Posterior cingulate gyrus (tissue), 11 donors: ENCODE data around the gene BRD7.
A peak's percentile ranks its signal among the peaks of the same experiment; 100 is the strongest.
"Not testable (repeated sequence)": the region's sequence is repeated elsewhere in the genome, so short reads cannot be mapped to it uniquely, and the experiment has no call there.

Source experiments
- DNase-seq, 10 donors: peaks; one replicate each; pipeline versions ENCODE4 v3.0.0 to v3.0.0-alpha.2; 2020 to 2021; ENCODE audit warnings: mixed read lengths in 3 of 10
- intact Hi-C: fragments of 100-400 bp; cut with DNase I; formaldehyde crosslinking; loops from one replicate; pipeline ENCODE4 v1.15.1; 2023

BRD7 gene

DNA sequence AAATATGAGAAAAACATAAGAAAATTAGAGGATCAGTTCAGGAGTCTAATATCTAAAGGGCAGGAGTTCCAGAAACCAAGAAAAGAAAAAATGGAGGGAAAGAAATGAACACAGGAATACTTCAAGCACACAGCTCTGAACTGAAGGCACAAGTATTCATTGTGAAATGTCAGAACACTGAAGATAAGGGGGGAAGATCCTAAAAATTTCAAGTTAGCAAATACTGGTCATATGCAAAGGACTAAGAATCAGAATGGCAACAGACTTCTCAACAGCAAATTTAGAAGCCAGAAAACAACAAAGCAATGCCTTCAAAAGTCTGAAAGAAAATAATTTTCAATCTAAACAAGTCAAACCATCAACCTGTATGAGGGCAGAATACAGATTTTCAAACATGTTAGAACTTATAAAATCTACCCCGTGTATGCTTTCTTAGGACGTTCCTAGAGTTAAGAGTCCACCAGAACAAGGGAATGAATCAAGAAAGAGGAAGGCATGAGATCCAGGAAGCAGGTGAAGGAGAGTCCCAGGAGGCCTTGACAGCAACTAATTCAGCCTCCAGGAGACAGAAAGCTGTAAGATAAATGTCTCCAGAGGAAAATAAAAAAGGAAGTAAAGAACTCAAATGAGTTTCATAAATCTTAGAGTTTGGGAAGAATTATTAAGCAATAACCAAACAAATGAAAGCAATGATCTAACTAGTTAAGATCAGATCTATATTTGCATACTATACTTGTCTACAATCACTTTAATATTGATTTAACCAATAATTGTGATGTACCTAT is 2.8 kb downstream of the BRD7 start:
- intact Hi-C loops, result loop anchor here (5.0 to 10.0 kb wide), 3 partner anchors 151 to 341 kb away; partner anchors contain the start of genes CNEP1R1 and TENT4B
- DNase-seq, result no peak

DNA sequence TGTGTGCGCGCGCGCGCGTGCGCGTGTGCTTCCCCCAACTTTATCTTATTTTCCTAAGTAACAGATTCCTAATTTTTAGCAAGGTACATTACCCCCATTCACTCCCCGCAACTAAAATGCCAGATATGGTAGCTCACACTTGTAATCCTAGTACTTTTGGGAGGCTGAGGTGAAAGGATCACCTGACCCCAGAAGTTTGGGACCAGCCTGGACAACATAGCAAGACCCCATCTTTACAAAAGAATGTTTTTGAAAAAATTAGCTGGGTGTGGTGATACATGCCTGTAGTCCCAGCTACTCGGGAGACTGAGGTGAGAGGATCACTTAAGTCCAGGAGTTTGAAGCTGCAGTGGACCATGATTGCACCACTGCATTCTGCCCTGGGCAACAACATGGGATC is 5.1 kb downstream of the BRD7 start:
- DNase-seq, result no peak
- intact Hi-C loops, result loop anchor here (10.0 kb wide), 2 partner anchors 149 to 339 kb away; partner anchors contain the start of gene CNEP1R1

DNA sequence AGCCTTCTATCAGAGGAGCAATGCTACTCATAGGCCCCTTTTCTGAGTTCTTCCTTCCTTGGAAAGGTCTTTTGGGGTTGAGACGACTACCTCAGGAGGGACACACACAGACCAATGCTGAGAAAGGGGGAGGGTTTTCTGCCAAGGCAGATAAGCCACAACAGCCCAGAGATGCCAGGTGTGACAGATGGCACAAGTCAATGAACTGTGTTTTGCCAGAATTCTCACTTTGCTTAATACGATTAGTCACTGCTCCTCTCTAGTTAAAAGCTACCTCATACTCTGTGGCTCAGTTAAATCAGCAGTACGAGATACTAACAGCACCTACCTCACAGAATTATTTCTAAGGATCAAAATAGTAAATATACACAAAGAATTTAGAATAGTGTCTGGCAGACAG is 8.0 kb downstream of the BRD7 start:
- DNase-seq, result no peak
- intact Hi-C loops, result loop anchor here (10.0 kb wide), 2 partner anchors 146 to 336 kb away; partner anchors contain the start of gene CNEP1R1

- intact Hi-C loops, result loop anchor here (10.0 kb wide), 2 partner anchors 145 to 335 kb away; partner anchors contain the start of gene CNEP1R1
- DNase-seq, result no peak
Measured at GRCh38 chr16:50360033-50360778, 8.6 kb downstream of the BRD7 start.

DNA sequence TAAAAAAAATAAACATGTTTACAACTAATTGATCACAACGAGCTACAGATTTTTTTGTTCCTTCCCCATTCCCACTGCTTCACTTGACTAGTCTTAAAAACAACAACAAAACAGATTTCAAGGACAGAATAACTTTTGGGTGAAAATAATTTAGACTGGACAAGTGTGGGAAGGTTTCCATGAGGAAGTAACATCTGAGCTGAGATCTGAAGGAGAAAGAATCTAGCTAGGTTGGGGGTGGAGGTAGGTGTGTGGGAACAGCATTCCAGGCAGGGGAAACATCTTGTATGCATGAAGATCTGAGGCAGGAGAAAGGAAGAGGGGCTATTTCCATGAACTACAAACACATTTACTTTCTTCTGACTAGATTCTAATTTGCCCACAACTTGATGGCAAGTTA is 9.2 kb downstream of the BRD7 start:
- intact Hi-C loops, result loop anchor here (10.0 kb wide), 2 partner anchors 145 to 335 kb away; partner anchors contain the start of gene CNEP1R1
- DNase-seq, result no peak

DNA sequence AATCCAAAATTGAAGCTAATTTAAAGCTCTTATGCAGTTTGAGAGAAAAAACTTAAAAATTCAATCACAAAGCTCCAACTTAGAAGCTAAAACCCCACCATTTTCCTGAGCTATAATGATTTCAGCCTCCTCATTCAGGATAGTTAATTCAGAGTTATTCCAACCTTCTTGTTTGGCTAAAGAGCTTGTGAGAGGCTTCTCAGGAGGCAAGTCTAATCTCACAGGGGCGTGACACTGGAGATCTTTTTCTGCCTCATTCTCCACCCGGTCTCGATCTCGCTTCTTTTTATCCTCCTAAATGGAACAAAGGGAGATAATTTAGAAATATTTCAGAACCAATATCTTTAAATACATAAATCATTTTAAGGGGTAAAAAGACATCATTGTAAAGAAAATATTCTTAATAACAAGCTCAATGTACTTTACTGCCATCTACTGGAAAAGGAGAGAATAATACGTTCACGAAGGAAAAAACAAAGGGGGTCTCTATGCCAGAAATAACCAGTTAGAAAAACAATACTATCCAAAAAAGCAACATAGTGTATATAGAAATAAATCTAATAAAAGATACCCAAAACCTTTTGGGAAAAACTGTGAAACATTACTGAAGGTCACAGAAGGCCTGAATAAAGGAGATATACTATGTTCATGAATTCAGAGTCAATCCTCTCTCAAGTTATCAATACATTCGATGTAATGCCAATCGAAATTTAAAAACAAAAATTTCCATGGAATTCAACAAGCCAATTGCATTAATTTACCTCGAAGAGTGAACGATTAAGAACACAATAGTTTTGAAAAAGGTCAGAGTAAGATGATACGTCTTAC is 13.9 kb downstream of the BRD7 start:
- intact Hi-C loops, result loop anchor here (5.0 kb wide), 1 partner anchor 108 kb away; no protein-coding TSS in a partner anchor

DNA sequence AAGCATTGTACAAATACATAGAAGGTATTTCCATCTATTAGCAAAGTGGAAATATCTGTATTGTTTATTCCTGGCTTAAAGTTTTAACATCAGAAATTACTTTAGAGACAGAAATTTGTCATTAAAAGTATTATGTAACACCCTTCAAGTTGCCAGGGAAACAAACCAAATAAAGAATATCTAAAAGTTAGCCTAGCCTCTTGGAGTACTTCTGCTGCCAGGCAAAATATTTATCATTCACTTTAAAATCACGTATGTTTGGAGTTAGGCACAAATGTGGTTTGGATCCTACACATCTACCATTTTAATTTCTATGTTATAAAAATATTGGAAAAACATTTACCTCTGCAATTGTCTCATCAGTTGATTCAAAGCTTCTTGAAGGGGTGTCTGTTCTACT is 14.7 kb downstream of the BRD7 start:
- DNase-seq, result no peak
- intact Hi-C loops, result loop anchor here (5.0 kb wide), 1 partner anchor 107 kb away; no protein-coding TSS in a partner anchor

More for the DNA sequence above, 13.9 kb downstream of the BRD7 start:
- no peak for DNase-seq

GRCh38 chr16:50351952-50352351 is 16.8 kb downstream of the BRD7 start:
- no peak for DNase-seq
- intact Hi-C loops, result loop anchor here (5.0 kb wide), 1 partner anchor 105 kb away; no protein-coding TSS in a partner anchor

GRCh38 chr16:50351116-50351515 is 17.7 kb downstream of the BRD7 start:
- intact Hi-C loops, result loop anchor here (5.0 kb wide), 1 partner anchor 104 kb away; no protein-coding TSS in a partner anchor
- DNase-seq, result no peak

GRCh38 chr16:50345210-50345609 is 23.6 kb downstream of the BRD7 start:
- intact Hi-C loops, DNase-seq: not testable (repeated sequence)

DNA sequence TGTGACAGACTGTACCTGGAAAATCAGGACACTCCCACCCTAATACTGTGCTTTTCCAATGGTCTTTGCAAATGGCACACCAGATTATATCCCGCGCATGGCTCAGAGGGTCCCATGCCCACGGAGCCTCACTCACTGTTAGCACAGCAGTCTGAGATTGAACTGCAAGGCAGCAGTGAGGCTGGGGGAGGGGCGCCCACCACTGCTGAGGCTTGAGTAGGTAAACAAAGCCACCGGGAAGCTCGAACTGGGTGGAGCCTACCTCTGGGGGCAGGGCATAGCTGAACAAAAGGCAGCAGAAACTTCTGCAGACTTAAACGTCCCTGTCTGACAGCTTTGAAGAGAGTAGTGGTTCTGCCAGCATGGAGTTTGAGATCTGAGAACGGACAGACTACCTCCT is 25.2 kb downstream of the BRD7 start:
- intact Hi-C loops, result not testable (repeated sequence)
- DNase-seq, result peak in 1 of 10 donors; percentile 33

DNA sequence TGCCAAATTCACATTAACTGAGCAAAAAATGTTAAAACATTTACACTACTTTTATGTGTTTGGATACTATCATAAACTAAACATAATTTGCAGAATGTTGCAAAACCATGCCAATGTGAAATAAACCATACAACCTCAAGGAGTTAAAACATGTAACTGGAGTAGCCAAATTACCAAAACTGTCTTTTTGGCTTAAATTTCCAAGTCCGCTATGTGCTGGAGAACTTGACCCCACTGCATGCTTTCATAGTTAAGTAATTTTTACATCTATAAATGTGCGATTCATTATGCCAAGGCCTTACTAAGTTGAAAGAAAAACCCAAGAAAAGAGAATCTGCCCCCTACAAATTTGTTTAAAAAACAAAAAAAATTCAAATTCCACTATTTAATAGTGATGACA is 28.2 kb downstream of the BRD7 start:
- no peak for DNase-seq
- intact Hi-C loops, result no loop called here

GRCh38 chr16:50338371-50339231 is 30.2 kb downstream of the BRD7 start:
- intact Hi-C loops, result no loop called here
- DNase-seq, result no peak

- intact Hi-C loops, result no loop called here
- no peak for DNase-seq
Measured at GRCh38 chr16:50336884-50337283, 31.9 kb downstream of the BRD7 start.

DNA sequence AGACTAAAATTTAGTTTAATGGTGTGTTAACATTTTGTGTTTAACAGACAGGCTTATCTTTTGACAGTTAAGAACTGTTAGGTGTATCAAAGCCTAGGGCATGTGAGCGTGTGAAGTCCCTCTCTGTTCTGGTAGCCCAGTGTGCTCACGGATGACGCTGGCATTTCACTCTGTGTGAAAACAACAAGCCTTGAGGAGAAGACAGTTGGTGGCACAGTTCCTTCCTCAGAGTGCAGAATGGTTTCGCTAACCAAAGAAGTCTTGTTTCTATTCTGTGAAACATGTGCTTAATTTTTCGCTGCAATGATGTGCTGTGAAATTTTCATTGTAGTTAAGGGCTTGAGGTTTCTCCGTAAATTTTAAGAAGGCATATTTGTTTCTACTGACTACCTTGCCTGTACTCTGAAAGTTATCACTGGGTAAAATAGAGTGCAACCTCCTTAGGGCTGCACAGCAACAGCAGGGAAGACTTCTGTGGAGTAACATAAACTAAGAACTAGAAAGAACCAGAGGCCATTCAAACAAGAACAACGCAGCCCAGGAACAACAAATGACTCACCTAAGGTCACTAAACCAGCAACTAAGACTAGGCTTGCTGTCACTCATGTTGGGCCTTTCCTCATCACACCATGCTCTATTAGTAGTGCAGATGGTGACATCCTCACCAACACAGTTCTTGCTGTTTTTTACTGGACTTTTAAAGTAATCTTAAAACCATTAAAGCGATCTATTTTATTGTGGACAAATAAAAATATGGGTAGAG is 33.4 kb downstream of the BRD7 start:
- no peak for DNase-seq
- intact Hi-C loops, result no loop called here

- intact Hi-C loops, result no loop called here
- peak in 1 of 10 donors; percentile 57 for DNase-seq
Measured at GRCh38 chr16:50334106-50334975, 34.4 kb downstream of the BRD7 start.

GRCh38 chr16:50332599-50332998 is 36.2 kb downstream of the BRD7 start:
- DNase-seq, result no peak

GRCh38 chr16:50331570-50331969 is 37.2 kb downstream of the BRD7 start:
- intact Hi-C loops, result no loop called here
- no peak for DNase-seq

More at GRCh38 chr16:50332599-50332998, 36.2 kb downstream of the BRD7 start:
- intact Hi-C loops, result no loop called here
